HG02840 (cell line): ENCODE measurements around the gene UMPS.

Experiments used
- ATAC-seq: cut with Tn5 transposase; IDR thresholded peaks from one replicate; pipeline ENCODE4 v1.9.1; 2021; ENCODE audit warnings: mild to moderate bottlenecking, moderate library complexity, moderate number of reproducible peaks; ENCODE audit not compliant: unreplicated experiment, low FRiP score

UMPS gene

GRCh38 chr3:124730129-124730940 lies at the start of gene UMPS:
TSS of gene UMPS (plus strand) at chr3:124730452. CDS start at chr3:124730472, 20 bp downstream.
- ATAC-seq = peak; percentile 98

- no peak for ATAC-seq
Observed at GRCh38 chr3:124680521-124680920, 49.7 kb upstream of the UMPS start.

GRCh38 chr3:124682263-124682662 lies 48.0 kb upstream of the UMPS start:
- ATAC-seq = no peak

DNA sequence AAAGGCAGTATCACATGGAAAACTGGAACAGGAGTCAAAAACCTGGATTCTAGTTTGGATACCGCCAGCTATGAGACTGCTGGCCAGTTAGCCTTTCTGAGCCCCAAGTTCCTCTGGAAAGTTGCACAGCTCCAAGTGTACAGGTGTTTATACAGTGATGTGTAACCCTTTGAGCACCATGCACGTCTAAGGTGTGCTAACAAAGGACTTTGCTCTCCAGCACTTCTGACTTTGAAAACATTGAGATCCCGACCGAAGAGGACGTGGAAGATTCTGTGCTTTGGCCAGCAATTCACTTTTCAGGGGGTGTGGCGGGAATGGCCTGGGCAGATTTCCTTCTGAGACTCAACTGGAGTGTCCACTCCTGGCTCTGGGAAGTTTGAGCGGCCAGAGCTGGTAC lies 45.8 kb upstream of the UMPS start:
- no peak for ATAC-seq

GRCh38 chr3:124685067-124685466 lies 45.2 kb upstream of the UMPS start:
- ATAC-seq = no peak

GRCh38 chr3:124685481-124685880 lies 44.8 kb upstream of the UMPS start:
- no peak for ATAC-seq

GRCh38 chr3:124686028-124686670 lies 44.1 kb upstream of the UMPS start:
- no peak for ATAC-seq

DNA sequence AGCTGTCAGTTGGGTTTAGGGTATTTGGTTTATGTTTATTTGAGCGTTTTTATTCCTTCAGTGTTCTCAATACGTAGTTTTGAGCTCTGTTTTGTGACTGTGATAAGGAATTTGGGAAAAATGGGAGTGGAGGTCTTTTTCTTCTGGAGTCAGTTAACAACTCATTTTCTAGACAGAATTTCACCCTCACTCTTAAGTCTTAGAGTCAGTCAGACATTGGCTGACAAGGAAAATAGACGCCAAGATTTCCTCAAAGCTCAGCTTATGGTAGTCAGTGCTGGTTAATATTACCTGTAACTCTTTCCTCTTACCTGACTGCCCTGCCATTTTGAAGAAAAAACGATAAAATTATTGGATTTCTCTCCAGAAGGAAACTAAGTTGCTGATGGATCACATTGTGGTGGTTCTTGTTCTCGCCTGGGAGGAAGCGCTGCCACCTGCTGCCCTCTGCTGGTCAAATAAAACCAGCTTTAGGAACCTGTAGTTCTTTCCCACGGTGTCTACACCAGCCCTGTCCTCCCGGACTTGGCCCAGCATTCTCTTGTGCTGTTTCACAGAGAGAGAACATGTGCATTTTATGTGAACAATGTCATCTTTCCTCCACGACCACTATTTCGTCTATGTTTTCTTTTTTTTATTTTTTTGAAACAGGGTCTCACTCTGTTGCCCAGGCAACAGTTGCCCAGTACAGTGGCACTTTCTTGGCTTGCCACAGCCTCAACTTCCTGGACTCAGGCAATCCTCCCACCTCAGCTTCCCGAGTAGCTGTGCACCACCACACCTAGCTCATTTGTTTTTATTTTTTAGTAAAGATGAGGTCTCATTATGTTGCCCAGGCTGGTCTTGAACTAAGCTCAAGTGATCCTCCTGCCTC lies 41.4 kb upstream of the UMPS start:
- no peak for ATAC-seq

DNA sequence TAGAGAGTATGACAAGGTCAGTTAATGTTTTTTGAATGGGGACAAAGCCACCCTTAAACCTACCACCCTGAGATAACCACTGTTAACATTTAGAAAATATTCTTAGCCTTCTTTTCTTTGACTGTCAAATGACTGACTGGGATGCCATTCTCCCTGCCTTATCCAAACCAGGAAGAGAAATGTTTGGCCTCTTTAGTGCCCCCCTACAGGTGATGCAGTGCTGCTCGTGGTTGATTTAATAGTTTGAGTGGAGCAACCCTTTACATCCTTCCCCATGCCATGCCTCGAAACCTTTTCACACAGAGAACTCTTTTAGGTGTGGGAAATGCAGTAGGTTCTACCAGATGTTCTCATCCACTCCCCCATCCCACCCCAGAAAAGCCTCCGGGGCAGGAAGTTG lies 38.7 kb upstream of the UMPS start:
- no peak for ATAC-seq

DNA sequence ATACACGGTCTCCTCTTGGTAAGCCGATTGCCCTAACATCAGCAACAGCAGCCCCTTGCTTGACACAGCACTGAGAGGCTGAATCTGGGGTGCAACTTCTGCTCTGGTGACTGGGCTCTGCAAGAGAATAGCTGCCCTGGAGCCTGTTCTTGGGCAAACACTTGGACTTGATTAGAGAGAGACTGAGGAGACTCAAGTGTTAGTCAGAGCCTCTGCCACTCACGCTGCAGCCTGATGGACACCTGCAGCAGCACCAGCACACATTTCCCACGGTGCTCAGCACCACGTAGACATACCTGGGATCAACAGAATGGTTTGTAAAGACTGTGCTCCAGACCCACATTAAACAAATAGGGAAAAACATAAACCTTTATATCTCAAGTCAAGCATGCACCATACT lies 35.8 kb upstream of the UMPS start:
- no peak for ATAC-seq

GRCh38 chr3:124695369-124695768 lies 34.9 kb upstream of the UMPS start:
- no peak for ATAC-seq

- no peak for ATAC-seq
Observed at GRCh38 chr3:124696006-124696405, 34.2 kb upstream of the UMPS start.

DNA sequence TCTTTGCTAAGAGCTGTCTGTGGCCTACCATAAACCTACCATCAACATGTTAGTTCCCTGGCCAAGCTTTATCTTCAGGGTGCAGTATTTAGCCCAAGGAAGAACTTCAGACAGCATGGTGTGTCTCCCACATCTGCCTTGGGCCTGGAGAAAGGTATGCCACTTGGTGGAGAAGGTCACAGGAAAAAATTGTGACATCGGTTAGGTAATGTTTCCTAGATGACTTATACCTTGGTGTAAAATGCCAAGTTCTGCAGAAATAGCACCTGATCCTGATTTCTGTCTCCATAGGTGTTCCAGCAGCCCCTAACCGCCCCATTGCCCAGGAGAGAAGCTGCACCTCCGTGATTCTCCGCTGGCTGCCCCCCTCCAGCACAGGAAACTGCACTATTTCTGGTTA lies 33.0 kb upstream of the UMPS start:
- ATAC-seq = no peak

GRCh38 chr3:124698030-124698770 lies 32.1 kb upstream of the UMPS start:
- no peak for ATAC-seq

GRCh38 chr3:124699051-124699450 lies 31.2 kb upstream of the UMPS start:
- ATAC-seq = no peak

GRCh38 chr3:124699686-124700396 lies 30.4 kb upstream of the UMPS start:
- no peak for ATAC-seq

GRCh38 chr3:124700880-124701684 lies 29.2 kb upstream of the UMPS start:
- no peak for ATAC-seq

DNA sequence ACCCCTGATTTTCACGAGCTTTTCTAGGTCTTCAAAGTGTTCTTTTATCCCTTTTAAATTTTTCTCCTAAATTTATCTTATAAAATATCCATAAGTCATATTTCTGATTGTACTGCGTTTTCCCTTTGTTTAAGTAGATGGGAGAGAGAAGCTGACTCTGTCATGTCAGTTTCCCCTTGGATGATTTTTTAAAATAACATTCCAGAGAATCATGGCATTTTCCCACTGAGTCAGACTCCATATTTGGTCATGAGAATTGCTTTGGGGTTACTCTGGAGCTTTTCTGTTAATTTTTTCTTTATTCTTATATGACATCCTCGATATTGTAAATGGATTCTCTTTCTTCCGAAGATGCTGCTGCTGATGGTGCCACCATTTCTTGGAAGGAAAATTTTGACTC lies 28.6 kb upstream of the UMPS start:
- no peak for ATAC-seq

DNA sequence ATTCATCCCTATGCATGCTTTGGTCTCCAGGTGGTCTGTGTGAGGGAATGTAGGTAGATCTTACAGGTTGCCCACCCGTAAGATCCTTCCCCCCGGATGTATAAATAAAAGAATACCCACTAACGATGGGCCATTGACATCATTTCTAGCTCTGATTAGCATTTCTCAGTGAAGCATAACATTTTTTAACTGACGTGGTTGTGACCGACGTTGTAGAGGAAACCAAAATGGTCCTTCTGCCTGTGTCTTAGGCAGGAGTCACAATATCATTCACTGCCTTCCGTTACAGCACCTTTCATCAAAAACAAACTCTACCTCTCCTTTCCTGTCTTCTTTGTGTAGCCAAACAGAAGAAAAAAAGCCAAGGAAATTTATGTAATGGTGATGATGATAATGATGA lies 27.3 kb upstream of the UMPS start:
- no peak for ATAC-seq
